Measurements from ENCODE around the gene WIPF3. TPM values are rescaled to one million over a fixed set of nuclear protein-coding genes. Genes with fewer than 3 reads are reported as not detected.

WIPF3 gene
- total RNA-seq, 6 donors from 2014 or later = 0.34 to 1.3 (median 0.96) TPM; not detected in 2

DNA sequence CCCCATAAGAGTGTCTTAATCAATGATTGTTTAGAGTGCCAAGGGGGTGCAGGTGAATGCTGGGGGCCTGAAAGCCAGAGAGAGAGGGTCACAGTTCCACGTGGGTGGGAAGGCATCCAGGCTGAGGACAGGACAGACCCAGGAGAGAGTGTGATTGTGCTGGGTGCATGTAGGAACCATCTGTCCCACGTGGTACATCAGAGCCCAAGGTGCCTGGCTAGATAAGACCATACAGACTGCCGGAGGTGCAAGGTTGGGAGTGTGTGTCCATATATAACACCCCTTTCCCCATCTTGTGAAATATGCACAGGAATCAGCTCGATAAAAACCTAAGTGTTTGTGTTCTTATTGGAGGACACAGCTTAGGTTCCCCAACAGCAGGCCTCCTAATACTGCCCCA lies 85.5 kb downstream of the WIPF3 start:
- no peaks in the 10 kb centered on the region for H3K36me3 ChIP-seq
- no peak for ATAC-seq (ENCODE audit: low FRiP score in 2 of 2)
- 84 to 88% methylated on average over 4 of the region's 4 CpGs for WGBS, 2 donors

DNA sequence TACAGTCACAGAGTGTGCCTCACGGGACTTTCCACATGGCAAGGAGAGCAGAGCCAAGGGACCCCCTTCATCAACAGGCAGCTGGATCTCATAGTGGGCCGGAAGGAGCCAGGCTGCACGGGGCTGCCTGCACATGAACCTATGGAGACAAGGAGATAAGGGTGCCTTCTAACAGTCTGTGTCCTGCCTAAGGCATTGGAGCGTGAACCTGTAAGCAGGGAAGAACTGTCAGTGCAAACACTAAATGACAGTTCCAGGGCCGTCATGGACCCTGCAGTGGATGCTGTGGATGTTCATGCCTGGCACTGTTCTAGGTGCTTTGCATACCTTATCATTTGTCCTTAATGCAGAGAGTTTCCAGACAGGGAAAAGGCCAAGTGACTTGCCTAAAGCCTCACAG lies 85.9 kb downstream of the WIPF3 start:
- TF ChIP-seq EP300 (IDR thresholded peaks at IDR 0.05) = no peak
- TF ChIP-seq, protein P1, sequence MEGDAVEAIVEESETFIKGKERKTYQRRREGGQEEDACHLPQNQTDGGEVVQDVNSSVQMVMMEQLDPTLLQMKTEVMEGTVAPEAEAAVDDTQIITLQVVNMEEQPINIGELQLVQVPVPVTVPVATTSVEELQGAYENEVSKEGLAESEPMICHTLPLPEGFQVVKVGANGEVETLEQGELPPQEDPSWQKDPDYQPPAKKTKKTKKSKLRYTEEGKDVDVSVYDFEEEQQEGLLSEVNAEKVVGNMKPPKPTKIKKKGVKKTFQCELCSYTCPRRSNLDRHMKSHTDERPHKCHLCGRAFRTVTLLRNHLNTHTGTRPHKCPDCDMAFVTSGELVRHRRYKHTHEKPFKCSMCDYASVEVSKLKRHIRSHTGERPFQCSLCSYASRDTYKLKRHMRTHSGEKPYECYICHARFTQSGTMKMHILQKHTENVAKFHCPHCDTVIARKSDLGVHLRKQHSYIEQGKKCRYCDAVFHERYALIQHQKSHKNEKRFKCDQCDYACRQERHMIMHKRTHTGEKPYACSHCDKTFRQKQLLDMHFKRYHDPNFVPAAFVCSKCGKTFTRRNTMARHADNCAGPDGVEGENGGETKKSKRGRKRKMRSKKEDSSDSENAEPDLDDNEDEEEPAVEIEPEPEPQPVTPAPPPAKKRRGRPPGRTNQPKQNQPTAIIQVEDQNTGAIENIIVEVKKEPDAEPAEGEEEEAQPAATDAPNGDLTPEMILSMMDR (IDR thresholded peaks at IDR 0.05) = no peak
- TF ChIP-seq POLR2A (IDR thresholded peaks at IDR 0.05) = no peak
- no peak for TF ChIP-seq POLR2AphosphoS5 (IDR thresholded peaks at IDR 0.05)
- H3K36me3 ChIP-seq = no peaks in the 10 kb centered on the region
- 87 to 92% methylated on average over 5 of the region's 5 CpGs for WGBS, 2 donors

More for the DNA sequence above, 85.5 kb downstream of the WIPF3 start:
- TF ChIP-seq, protein P1 (IDR thresholded peaks at IDR 0.05) = no peak
- TF ChIP-seq POLR2A (IDR thresholded peaks at IDR 0.05) (no peak), POLR2AphosphoS5 (IDR thresholded peaks at IDR 0.05) (no peak), EP300 (IDR thresholded peaks at IDR 0.05) (no peak)
- DNase-seq = no peak
- Histone ChIP-seq H3K27ac (no peak overlapping the region), H3K4me1 (no peaks in the 10 kb centered on the region), H3K4me3 (no peak overlapping the region), H3K9me3 (no peaks in the 10 kb centered on the region), H3K27me3 (no peaks in the 10 kb centered on the region)

DNA sequence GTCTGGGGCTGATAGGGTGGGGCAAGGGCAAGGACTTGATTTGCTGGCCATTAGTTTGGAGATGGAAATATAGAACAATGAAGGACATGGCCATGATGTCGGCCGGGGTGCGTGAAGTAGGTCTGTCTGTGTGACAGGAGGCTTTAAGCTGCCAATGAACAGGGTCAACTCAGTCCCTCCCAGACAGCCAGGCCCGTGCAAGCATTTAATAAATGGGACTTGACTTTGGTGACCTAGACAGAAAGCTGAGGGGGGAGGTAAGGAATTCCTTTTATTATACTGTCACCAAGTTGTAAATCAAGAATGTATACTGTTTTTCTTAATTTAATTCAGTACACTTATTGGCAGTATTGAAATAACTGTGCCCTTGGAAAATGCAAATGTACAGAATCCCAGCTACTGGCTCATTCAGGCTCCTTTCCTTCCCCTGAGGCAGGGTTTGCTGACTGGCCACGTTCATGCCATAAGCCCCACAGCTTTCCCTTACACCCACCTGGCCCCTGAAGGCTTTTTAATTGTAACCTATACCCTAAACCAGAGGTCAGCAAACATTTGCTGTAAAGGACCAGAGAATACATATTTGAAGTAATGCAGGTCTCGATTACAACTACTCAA lies 87.2 kb downstream of the WIPF3 start:
- H3K36me3 ChIP-seq = no peaks in the 10 kb centered on the region
- no peak for DNase-seq
- no peaks in the 10 kb centered on the region for H3K9me3 ChIP-seq
- H3K4me1 ChIP-seq = no peaks in the 10 kb centered on the region
- H3K4me3 ChIP-seq = no peak overlapping the region
- ATAC-seq (ENCODE audit: low FRiP score in 2 of 2) = no peak
- H3K27ac ChIP-seq = no peak overlapping the region
- TF ChIP-seq POLR2A (IDR thresholded peaks at IDR 0.05) = no peak
- TF ChIP-seq, protein P1 (IDR thresholded peaks at IDR 0.05) = no peak
- TF ChIP-seq POLR2AphosphoS5 (IDR thresholded peaks at IDR 0.05) = no peak
- TF ChIP-seq EP300 (IDR thresholded peaks at IDR 0.05) = no peak
- 71 to 81% methylated on average over 6 of the region's 6 CpGs for WGBS, 2 donors
- no peaks in the 10 kb centered on the region for H3K27me3 ChIP-seq

More for the DNA sequence above, 85.9 kb downstream of the WIPF3 start:
- H3K27me3 ChIP-seq = no peaks in the 10 kb centered on the region
- no peak for DNase-seq
- H3K9me3 ChIP-seq = no peaks in the 10 kb centered on the region
- no peak for ATAC-seq (ENCODE audit: low FRiP score in 2 of 2)
- H3K4me3 ChIP-seq = no peak overlapping the region
- H3K4me1 ChIP-seq = no peaks in the 10 kb centered on the region
- H3K27ac ChIP-seq = no peak overlapping the region

DNA sequence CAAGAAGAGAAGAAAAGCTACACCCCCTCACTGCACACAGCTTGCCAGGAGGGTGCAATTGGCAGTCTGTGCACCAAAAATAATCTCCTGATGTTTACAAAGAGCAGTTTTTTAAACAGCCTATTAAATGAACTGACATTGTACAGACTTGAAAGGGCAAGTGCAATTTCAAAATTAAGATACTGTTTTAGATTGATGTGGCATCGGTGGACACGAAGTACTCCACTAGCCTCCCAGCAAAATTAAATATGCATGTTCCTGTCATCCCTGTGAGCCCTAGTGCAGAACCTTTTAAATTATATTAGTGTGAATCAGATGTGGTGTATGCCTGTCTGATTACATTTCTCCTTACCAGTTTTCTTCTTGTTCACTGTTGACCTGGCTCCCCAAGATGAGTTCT lies 87.9 kb downstream of the WIPF3 start:
- H3K4me3 ChIP-seq = no peak overlapping the region
- no peak for ATAC-seq (ENCODE audit: low FRiP score in 2 of 2)
- no peak for DNase-seq
- H3K9me3 ChIP-seq = no peaks in the 10 kb centered on the region
- TF ChIP-seq EP300 (IDR thresholded peaks at IDR 0.05) (no peak), POLR2AphosphoS5 (IDR thresholded peaks at IDR 0.05) (no peak), POLR2A (IDR thresholded peaks at IDR 0.05) (no peak)
- TF ChIP-seq, protein P1 (IDR thresholded peaks at IDR 0.05) = no peak
- no peaks in the 10 kb centered on the region for H3K36me3 ChIP-seq
- H3K27ac ChIP-seq = no peak overlapping the region
- WGBS, 2 donors = 72 to 86% methylated on average over 2 of the region's 2 CpGs
- no peaks in the 10 kb centered on the region for H3K27me3 ChIP-seq
- no peaks in the 10 kb centered on the region for H3K4me1 ChIP-seq

DNA sequence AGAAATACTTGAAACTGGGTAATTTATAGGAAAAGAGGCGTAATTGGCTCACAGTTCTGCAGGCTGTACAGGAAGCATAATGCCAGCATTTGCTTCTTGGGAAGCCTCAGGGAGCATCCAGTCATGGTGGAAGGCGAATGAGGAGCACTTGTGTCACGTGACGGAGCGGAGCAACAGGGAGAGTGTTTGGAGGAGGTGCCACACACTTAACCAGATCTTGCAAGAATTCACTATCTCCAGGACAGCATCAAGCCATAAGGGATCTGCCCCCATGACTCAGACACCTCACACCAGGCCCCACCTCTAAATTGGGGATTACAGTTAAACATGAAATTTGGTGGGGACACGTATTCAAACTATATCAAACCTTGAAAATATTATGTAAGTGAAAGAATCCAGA lies 89.3 kb downstream of the WIPF3 start:
- Histone ChIP-seq H3K27ac (no peak overlapping the region), H3K27me3 (no peaks in the 10 kb centered on the region), H3K4me1 (no peaks in the 10 kb centered on the region), H3K36me3 (no peaks in the 10 kb centered on the region), H3K4me3 (no peak overlapping the region), H3K9me3 (no peaks in the 10 kb centered on the region)
- ATAC-seq (ENCODE audit: low FRiP score in 2 of 2) (peak in 1 of 2 donors; percentile 57), DNase-seq (no peak)
- WGBS, 2 donors = 78 to 79% methylated on average over 6 of the region's 6 CpGs
- TF ChIP-seq POLR2AphosphoS5 (IDR thresholded peaks at IDR 0.05) = no peak
- no peak for TF ChIP-seq EP300 (IDR thresholded peaks at IDR 0.05)
- no peak for TF ChIP-seq POLR2A (IDR thresholded peaks at IDR 0.05)
- TF ChIP-seq, protein P1 (IDR thresholded peaks at IDR 0.05) = no peak

Measured in upper lobe of left lung (tissue), 6 donors.